ENCODE results near the gene RNF215. TPM values are rescaled to one million over a fixed set of nuclear protein-coding genes. Genes with fewer than 3 reads are reported as not detected.

Gene RNF215
- total RNA-seq, 1 donor from 2014 or later, result 11.9 TPM

GRCh38 chr22:30371981-30372380, 15.2 kb downstream of the RNF215 start:
- peaks cover 7% of the 10 kb centered on the region for H3K36me3 Mint-ChIP-seq
- DNase-seq (ENCODE audit: low spot score), result no peak
- no peak overlapping the region for H3K4me3 ChIP-seq

GRCh38 chr22:30371321-30371720, 15.9 kb downstream of the RNF215 start:
- TF ChIP-seq EZH2 (IDR thresholded peaks at IDR 0.05) (no peak), CTCF (IDR thresholded peaks at IDR 0.05) (no peak), EZH2phosphoT487 (IDR thresholded peaks at IDR 0.05) (no peak)
- Mint-ChIP-seq H3K27ac (no peak overlapping the region), H3K27me3 (ENCODE audit: insufficient read depth, low read depth) (peaks cover 8% of the 10 kb centered on the region), H3K9me3 (no peaks in the 10 kb centered on the region), H3K36me3 (peaks cover 9% of the 10 kb centered on the region), H3K4me3 (no peak overlapping the region), H3K4me1 (peaks cover 13% of the 10 kb centered on the region)
- Histone ChIP-seq H4K20me1 (ENCODE audit: low read depth) (no peaks in the 10 kb centered on the region), H3K9me3 (ENCODE audit: low read depth) (no peaks in the 10 kb centered on the region), H3K27ac (no peak overlapping the region), H3K79me2 (ENCODE audit: low read depth) (no peaks in the 10 kb centered on the region), H3K4me3 (no peak overlapping the region), H3K4me1 (no peaks in the 10 kb centered on the region), H3K9ac (no peak overlapping the region), H3K4me2 (no peak overlapping the region), H2AFZ (replicated peaks) (no peak overlapping the region), H3F3A (ENCODE audit: low read depth) (no peaks in the 10 kb centered on the region), H3K36me3 (no peaks in the 10 kb centered on the region), H3K27me3 (no peaks in the 10 kb centered on the region)
- no peak for DNase-seq (ENCODE audit: low spot score)

More at GRCh38 chr22:30371981-30372380, 15.2 kb downstream of the RNF215 start:
- Histone ChIP-seq H3K4me2 (no peak overlapping the region), H2AFZ (replicated peaks) (no peak overlapping the region), H3K27ac (no peak overlapping the region), H4K20me1 (ENCODE audit: low read depth) (no peaks in the 10 kb centered on the region), H3K9me3 (ENCODE audit: low read depth) (no peaks in the 10 kb centered on the region), H3K79me2 (ENCODE audit: low read depth) (no peaks in the 10 kb centered on the region), H3K36me3 (no peaks in the 10 kb centered on the region), H3F3A (ENCODE audit: low read depth) (no peaks in the 10 kb centered on the region), H3K27me3 (no peaks in the 10 kb centered on the region), H3K9ac (no peak overlapping the region), H3K4me1 (no peaks in the 10 kb centered on the region)
- Mint-ChIP-seq H3K4me1 (peaks cover 13% of the 10 kb centered on the region), H3K4me3 (no peak overlapping the region), H3K27me3 (ENCODE audit: insufficient read depth, low read depth) (peaks cover 10% of the 10 kb centered on the region), H3K9me3 (no peaks in the 10 kb centered on the region), H3K27ac (no peak overlapping the region)
- TF ChIP-seq EZH2 (IDR thresholded peaks at IDR 0.05) (no peak), EZH2phosphoT487 (IDR thresholded peaks at IDR 0.05) (no peak), CTCF (IDR thresholded peaks at IDR 0.05) (no peak)

GRCh38 chr22:30370641-30371230, 16.5 kb downstream of the RNF215 start:
- H2AFZ ChIP-seq (replicated peaks), result no peak overlapping the region
- no peaks in the 10 kb centered on the region for H3K27me3 ChIP-seq
- H3K4me2 ChIP-seq, result no peak overlapping the region
- H3K9me3 ChIP-seq (ENCODE audit: low read depth), result no peaks in the 10 kb centered on the region
- H3K4me3 Mint-ChIP-seq, result no peak overlapping the region
- H4K20me1 ChIP-seq (ENCODE audit: low read depth), result no peaks in the 10 kb centered on the region
- H3K27ac Mint-ChIP-seq, result no peak overlapping the region
- H3K79me2 ChIP-seq (ENCODE audit: low read depth), result no peaks in the 10 kb centered on the region
- H3K9me3 Mint-ChIP-seq, result no peaks in the 10 kb centered on the region
- H3K27ac ChIP-seq, result no peak overlapping the region
- peaks cover 9% of the 10 kb centered on the region for H3K36me3 Mint-ChIP-seq
- H3K36me3 ChIP-seq, result no peaks in the 10 kb centered on the region
- TF ChIP-seq EZH2phosphoT487 (IDR thresholded peaks at IDR 0.05) (no peak), EZH2 (IDR thresholded peaks at IDR 0.05) (no peak), CTCF (IDR thresholded peaks at IDR 0.05) (no peak)
- H3K4me3 ChIP-seq, result no peak overlapping the region
- H3K4me1 Mint-ChIP-seq, result peaks cover 13% of the 10 kb centered on the region
- no peaks in the 10 kb centered on the region for H3F3A ChIP-seq (ENCODE audit: low read depth)
- no peaks in the 10 kb centered on the region for H3K4me1 ChIP-seq
- no peak for DNase-seq (ENCODE audit: low spot score)
- H3K27me3 Mint-ChIP-seq (ENCODE audit: insufficient read depth, low read depth), result peaks cover 8% of the 10 kb centered on the region
- H3K9ac ChIP-seq, result no peak overlapping the region

All from neural progenitor cell (in vitro differentiated cells).